HepG2 (cell line): ENCODE results near the gene NAT9. TPM values are rescaled to one million over a fixed set of nuclear protein-coding genes. Genes with fewer than 3 reads are reported as not detected.

Experiments
- ARHGAP35 ChIP-seq: sonication (generic); formaldehyde crosslinking; IDR thresholded peaks from 2 replicates; pipeline ENCODE4 v1.9.0; 2022; ENCODE audit warnings: mild to moderate bottlenecking, inconsistent platforms, moderate library complexity, missing genetic modification reagents, borderline replicate concordance
- CEBPG ChIP-seq: IDR thresholded peaks from 2 replicates; pipeline ENCODE4 v1.6.1; 2016
- CHD4 ChIP-seq: fragments of 200-600 bp; sonication (generic); IDR thresholded peaks from 2 replicates; pipeline ENCODE4 v1.7.0; 2017; ENCODE audit warnings: mild to moderate bottlenecking, low read length, borderline replicate concordance
- HES4 ChIP-seq: sonication (generic); formaldehyde crosslinking; IDR thresholded peaks from 2 replicates; pipeline ENCODE4 v1.9.0; 2021; ENCODE audit warnings: mild to moderate bottlenecking, missing genetic modification reagents, borderline replicate concordance
- MEIS2 ChIP-seq: sonication (generic); formaldehyde crosslinking; IDR thresholded peaks from 2 replicates; pipeline ENCODE4 v1.9.0; 2021; ENCODE audit warnings: mild to moderate bottlenecking, missing genetic modification reagents
- PHF20 ChIP-seq: sonication (generic); formaldehyde crosslinking; IDR thresholded peaks from 2 replicates; pipeline ENCODE4 v1.5.0; 2020; ENCODE audit warnings: mild to moderate bottlenecking, missing genetic modification reagents
- SMAD3 ChIP-seq: sonication (generic); formaldehyde crosslinking; IDR thresholded peaks from 2 replicates; pipeline ENCODE4 v1.4.0; 2020; ENCODE audit warnings: missing genetic modification reagents
- SPEN ChIP-seq: sonication (generic); formaldehyde crosslinking; IDR thresholded peaks from 2 replicates; pipeline ENCODE4 v1.5.1; 2020; ENCODE audit warnings: low read depth, mild to moderate bottlenecking, missing genetic modification reagents
- SSRP1 ChIP-seq: IDR thresholded peaks from 2 replicates; pipeline ENCODE4 v1.6.1; 2016; ENCODE audit warnings: control low read depth
- THAP11 ChIP-seq: IDR thresholded peaks from 2 replicates; pipeline ENCODE4 v1.6.1; 2016; ENCODE audit warnings: missing biosample characterization, missing genetic modification reagents
- THAP9 ChIP-seq: sonication (generic); formaldehyde crosslinking; IDR thresholded peaks from 2 replicates; pipeline ENCODE4; 2020; ENCODE audit warnings: missing genetic modification reagents, mild to moderate bottlenecking, borderline replicate concordance
- ZBTB20 ChIP-seq: sonication (generic); formaldehyde crosslinking; IDR thresholded peaks from 2 replicates; pipeline ENCODE4 v1.8.1; 2023; ENCODE audit warnings: missing genetic modification reagents, low read depth, mild to moderate bottlenecking, borderline replicate concordance
- ZC3H13 ChIP-seq: sonication (generic); formaldehyde crosslinking; IDR thresholded peaks from 2 replicates; pipeline ENCODE4 v1.8.1; 2023; ENCODE audit warnings: mild to moderate bottlenecking, missing genetic modification reagents, moderate library complexity
- ZFP37 ChIP-seq: sonication (generic); formaldehyde crosslinking; IDR thresholded peaks from 2 replicates; pipeline ENCODE4 v1.4.0; 2020; ENCODE audit warnings: missing genetic modification reagents, borderline replicate concordance
- ZMYM3 ChIP-seq: sonication (generic); formaldehyde crosslinking; IDR thresholded peaks from 2 replicates; pipeline ENCODE4 v1.5.1; 2020; ENCODE audit warnings: mild to moderate bottlenecking, missing genetic modification reagents
- ZNF33A ChIP-seq: sonication (generic); formaldehyde crosslinking; IDR thresholded peaks from 2 replicates; pipeline ENCODE4 v1.5.1; 2020; ENCODE audit warnings: missing genetic modification reagents, mild to moderate bottlenecking, moderate library complexity, borderline replicate concordance
- ZNF430 ChIP-seq: sonication (generic); formaldehyde crosslinking; IDR thresholded peaks from 2 replicates; pipeline ENCODE4 v1.9.0; 2021; ENCODE audit warnings: mild to moderate bottlenecking, missing genetic modification reagents
- ZNF441 ChIP-seq: sonication (generic); formaldehyde crosslinking; IDR thresholded peaks from 2 replicates; pipeline ENCODE4 v1.7.0; 2021; ENCODE audit warnings: missing genetic modification reagents, borderline replicate concordance
- polyA plus RNA-seq, 8 experiments: library from polyadenylated mRNA; depleted of rRNA in 3 of 8; stranded (reverse) in 7 of 8; unstranded in 1 of 8; fragments of >200 nt; fragmentation: Illumina TruSeq in 4 of 8; extraction: Trizol in 4 of 8; gene quantifications; 2 replicates each; pipeline versions ENCODE4 v1.2.1 to v1.2.3, GENCODE V29; 2011 to 2016; ENCODE audit warnings: low read depth in 4 of 8, missing spikeins in 1 of 8, mixed read lengths in 1 of 8; ENCODE audit not compliant: insufficient read depth in 1 of 8
- total RNA-seq, 5 experiments: library from RNA; depleted of rRNA; stranded (reverse); fragments of >200 nt; fragmentation: Illumina TruSeq; extraction: Trizol; gene quantifications; 2 replicates each; pipeline ENCODE4 v1.2.3, GENCODE V29; 2016; ENCODE audit warnings: low read depth in 1 of 5
- TF ChIP-seq, protein P1 (sequence below): sonication (generic); formaldehyde crosslinking; IDR thresholded peaks from 2 replicates; pipeline ENCODE4 v1.4.0; 2020; ENCODE audit warnings: missing genetic modification reagents
- TF ChIP-seq, protein P2 (sequence below): IDR thresholded peaks from 2 replicates; pipeline ENCODE4 v1.6.1; 2012; ENCODE audit warnings: low read depth, low read length, improper control_type of control experiment
- TF ChIP-seq, protein P3 (sequence below): sonication (generic); formaldehyde crosslinking; IDR thresholded peaks from 2 replicates; pipeline ENCODE4 v1.4.0; 2020; ENCODE audit warnings: missing genetic modification reagents
- TF ChIP-seq, protein P4 (sequence below): IDR thresholded peaks from 2 replicates; pipeline ENCODE4 v1.6.1; 2016; ENCODE audit warnings: low read depth, borderline replicate concordance

NAT9 gene
- total and polyA plus RNA-seq, 2 of the 13 experiments (the other 11 are each of a cell fraction or from before 2014, with no cell fraction given), result 39.7 to 44.2 TPM

DNA sequence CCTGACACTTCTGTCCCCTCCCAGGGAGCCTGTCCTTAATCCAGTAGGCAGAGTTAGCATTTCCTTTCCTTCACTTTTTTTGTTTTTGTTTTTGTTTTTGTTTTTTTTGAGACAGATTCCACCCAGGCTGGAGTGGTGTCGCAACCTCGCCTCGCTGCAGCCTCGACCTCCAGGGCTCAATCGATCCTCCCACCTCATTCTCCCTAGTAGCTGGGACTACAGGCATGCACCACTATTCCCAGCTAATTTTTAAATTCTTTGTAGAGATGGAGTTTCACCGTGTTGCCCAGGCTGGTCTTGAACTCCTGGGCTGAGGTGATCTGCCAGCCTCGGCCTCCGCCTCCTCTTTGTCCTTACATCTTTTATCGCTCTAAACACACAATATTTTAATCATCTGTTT is 23.7 kb downstream of the NAT9 start (continued):
- TF ChIP-seq PHF20 (CRISPR knock-in tag), result no peak
- no peak for TF ChIP-seq ZFP37 (CRISPR knock-in tag)
- TF ChIP-seq ARHGAP35 (CRISPR knock-in tag), result no peak
- TF ChIP-seq THAP11 (CRISPR knock-in tag), result no peak
- TF ChIP-seq SMAD3 (CRISPR knock-in tag), result 0 out of 2 replicates have a peak, but pooled peaks have one; percentile 32
- no peak for TF ChIP-seq ZNF430 (CRISPR knock-in tag)
- TF ChIP-seq, protein P1, sequence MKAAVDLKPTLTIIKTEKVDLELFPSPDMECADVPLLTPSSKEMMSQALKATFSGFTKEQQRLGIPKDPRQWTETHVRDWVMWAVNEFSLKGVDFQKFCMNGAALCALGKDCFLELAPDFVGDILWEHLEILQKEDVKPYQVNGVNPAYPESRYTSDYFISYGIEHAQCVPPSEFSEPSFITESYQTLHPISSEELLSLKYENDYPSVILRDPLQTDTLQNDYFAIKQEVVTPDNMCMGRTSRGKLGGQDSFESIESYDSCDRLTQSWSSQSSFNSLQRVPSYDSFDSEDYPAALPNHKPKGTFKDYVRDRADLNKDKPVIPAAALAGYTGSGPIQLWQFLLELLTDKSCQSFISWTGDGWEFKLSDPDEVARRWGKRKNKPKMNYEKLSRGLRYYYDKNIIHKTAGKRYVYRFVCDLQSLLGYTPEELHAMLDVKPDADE (CRISPR knock-in tag), result no peak
- 0 out of 2 replicates have a peak, but pooled peaks have one; percentile 57 for TF ChIP-seq ZC3H13
- TF ChIP-seq MEIS2 (CRISPR knock-in tag), result no peak
- 0 out of 2 replicates have a peak, but pooled peaks have one; percentile 69 for TF ChIP-seq CHD4
- TF ChIP-seq, protein P2, sequence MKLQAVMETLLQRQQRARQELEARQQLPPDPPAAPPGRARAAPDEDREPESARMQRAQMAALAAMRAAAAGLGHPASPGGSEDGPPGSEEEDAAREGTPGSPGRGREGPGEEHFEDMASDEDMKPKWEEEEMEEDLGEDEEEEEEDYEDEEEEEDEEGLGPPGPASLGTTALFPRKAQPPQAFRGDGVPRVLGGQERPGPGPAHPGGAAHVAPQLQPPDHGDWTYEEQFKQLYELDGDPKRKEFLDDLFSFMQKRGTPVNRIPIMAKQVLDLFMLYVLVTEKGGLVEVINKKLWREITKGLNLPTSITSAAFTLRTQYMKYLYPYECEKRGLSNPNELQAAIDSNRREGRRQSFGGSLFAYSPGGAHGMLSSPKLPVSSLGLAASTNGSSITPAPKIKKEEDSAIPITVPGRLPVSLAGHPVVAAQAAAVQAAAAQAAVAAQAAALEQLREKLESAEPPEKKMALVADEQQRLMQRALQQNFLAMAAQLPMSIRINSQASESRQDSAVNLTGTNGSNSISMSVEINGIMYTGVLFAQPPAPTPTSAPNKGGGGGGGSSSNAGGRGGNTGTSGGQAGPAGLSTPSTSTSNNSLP, result peak; percentile 38; the same call in 1 of the 2 replicates
- no peak for TF ChIP-seq HES4 (CRISPR knock-in tag)
- no peak for TF ChIP-seq ZBTB20 (CRISPR knock-in tag)
- peak; percentile 46; the same call in 1 of the 2 replicates for TF ChIP-seq SSRP1 (CRISPR knock-in tag)
- no peak for TF ChIP-seq ZNF441 (CRISPR knock-in tag)
- no peak for TF ChIP-seq THAP9 (CRISPR knock-in tag)
- TF ChIP-seq, protein P3, sequence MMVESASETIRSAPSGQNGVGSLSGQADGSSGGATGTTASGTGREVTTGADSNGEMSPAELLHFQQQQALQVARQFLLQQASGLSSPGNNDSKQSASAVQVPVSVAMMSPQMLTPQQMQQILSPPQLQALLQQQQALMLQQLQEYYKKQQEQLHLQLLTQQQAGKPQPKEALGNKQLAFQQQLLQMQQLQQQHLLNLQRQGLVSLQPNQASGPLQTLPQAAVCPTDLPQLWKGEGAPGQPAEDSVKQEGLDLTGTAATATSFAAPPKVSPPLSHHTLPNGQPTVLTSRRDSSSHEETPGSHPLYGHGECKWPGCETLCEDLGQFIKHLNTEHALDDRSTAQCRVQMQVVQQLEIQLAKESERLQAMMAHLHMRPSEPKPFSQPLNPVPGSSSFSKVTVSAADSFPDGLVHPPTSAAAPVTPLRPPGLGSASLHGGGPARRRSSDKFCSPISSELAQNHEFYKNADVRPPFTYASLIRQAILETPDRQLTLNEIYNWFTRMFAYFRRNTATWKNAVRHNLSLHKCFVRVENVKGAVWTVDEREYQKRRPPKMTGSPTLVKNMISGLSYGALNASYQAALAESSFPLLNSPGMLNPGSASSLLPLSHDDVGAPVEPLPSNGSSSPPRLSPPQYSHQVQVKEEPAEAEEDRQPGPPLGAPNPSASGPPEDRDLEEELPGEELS (CRISPR knock-in tag), result peak; percentile 79
- 0 out of 2 replicates have a peak, but pooled peaks have one; percentile 19 for TF ChIP-seq SPEN
- TF ChIP-seq ZMYM3 (CRISPR knock-in tag), result no peak; the same call in 1 of the 2 replicates
- TF ChIP-seq, protein P4, sequence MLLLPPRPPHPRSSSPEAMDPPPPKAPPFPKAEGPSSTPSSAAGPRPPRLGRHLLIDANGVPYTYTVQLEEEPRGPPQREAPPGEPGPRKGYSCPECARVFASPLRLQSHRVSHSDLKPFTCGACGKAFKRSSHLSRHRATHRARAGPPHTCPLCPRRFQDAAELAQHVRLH, result 0 out of 2 replicates have a peak, but pooled peaks have one; percentile 35
- TF ChIP-seq ZNF33A (CRISPR knock-in tag), result no peak
- TF ChIP-seq CEBPG (CRISPR knock-in tag), result peak; percentile 88
